Stimulated activated CD8-positive, alpha-beta memory T cell treated with anti-CD3 and anti-CD28 coated beads, Interleukin-15, amount 100 ng/mL, for 1 hour (primary cell): ENCODE results near the gene CCDC78.

Experiments used
- DNase-seq: peaks from one replicate; pipeline ENCODE4 v3.0.0-alpha.2; 2020; ENCODE audit warnings: low read depth

Gene CCDC78

GRCh38 chr16:678209-678857, 47.9 kb downstream of the CCDC78 start:
- no peak for DNase-seq

- no peak for DNase-seq
These were observed 48.7 kb downstream of the CCDC78 start for GRCh38 chr16:677316-678190.

GRCh38 chr16:676913-677312, 49.3 kb downstream of the CCDC78 start:
- no peak for DNase-seq

GRCh38 chr16:676565-676902, 49.7 kb downstream of the CCDC78 start:
- DNase-seq: no peak

- no peak for DNase-seq
These were observed 50.2 kb downstream of the CCDC78 start for GRCh38 chr16:675884-676564.

- no peak for DNase-seq
These were observed 51.0 kb downstream of the CCDC78 start, which contains the start of gene RHBDL1 for GRCh38 chr16:674968-675883. TSS of gene RHBDL1 (plus strand) at chr16:675671. CDS start at chr16:675791, 120 bp downstream.

GRCh38 chr16:674214-674881, 51.9 kb downstream of the CCDC78 start:
- DNase-seq: no peak

GRCh38 chr16:673399-673991, 52.7 kb downstream of the CCDC78 start:
- no peak for DNase-seq

GRCh38 chr16:672851-673250, 53.4 kb downstream of the CCDC78 start:
- DNase-seq: no peak
